Right atrium auricular region (tissue), 2 donors: ENCODE data around the gene RAB40B. TPM values are rescaled to one million over a fixed set of nuclear protein-coding genes. Genes with fewer than 3 reads are reported as not detected.

Experiments used
- DNase-seq: peaks from one replicate; pipeline ENCODE4 v3.0.0-alpha.2; 2019; ENCODE audit warnings: low spot score
- H3K27ac ChIP-seq, 2 donors: fragments of 200-600 bp; sonication (generic); 1 replicate in 1 of 2; 2 replicates in 1 of 2; pipeline ENCODE4 v1.5.1; 2016 to 2019
- H3K27me3 ChIP-seq, 2 donors: fragments of 200-600 bp; sonication (generic); one replicate each; pipeline versions ENCODE4 v1.5.1 to v1.6.0; 2017 to 2019
- H3K36me3 ChIP-seq: fragments of 200-600 bp; sonication (generic); one replicate; pipeline ENCODE4 v1.5.1; 2016
- H3K4me1 ChIP-seq, 2 donors: fragments of 200-600 bp; sonication (generic); one replicate each; pipeline versions ENCODE4 v1.5.1 to v1.6.0; 2017 to 2019
- H3K4me3 ChIP-seq, 2 donors: fragments of 200-600 bp; sonication (generic); 1 replicate in 1 of 2; 2 replicates in 1 of 2; pipeline ENCODE4 v1.5.1; 2017 to 2019; ENCODE audit warnings: mild to moderate bottlenecking in 1 of 2, moderate library complexity in 1 of 2
- H3K9me3 ChIP-seq, 2 donors: fragments of 200-600 bp; sonication (generic); one replicate each; pipeline ENCODE4 v1.5.1; 2019
- total RNA-seq, 2 donors: library from RNA; depleted of rRNA; stranded (reverse); fragments of >200 nt; gene quantifications; one replicate each; pipeline ENCODE4 v1.1.0, GENCODE V29; 2016
- TF ChIP-seq, protein P1 (sequence below), 2 donors: fragments of 200-600 bp; sonication (generic); IDR thresholded peaks; one replicate each; pipeline ENCODE4 v1.5.1; 2019; ENCODE audit warnings: antibody characterized with exemption in 2 of 2

RAB40B gene
- total RNA-seq, 2 donors from 2014 or later: 10.2 to 20.8 TPM

- peaks cover 55% of the 10 kb centered on the region for H3K36me3 ChIP-seq
- TF ChIP-seq, protein P1, sequence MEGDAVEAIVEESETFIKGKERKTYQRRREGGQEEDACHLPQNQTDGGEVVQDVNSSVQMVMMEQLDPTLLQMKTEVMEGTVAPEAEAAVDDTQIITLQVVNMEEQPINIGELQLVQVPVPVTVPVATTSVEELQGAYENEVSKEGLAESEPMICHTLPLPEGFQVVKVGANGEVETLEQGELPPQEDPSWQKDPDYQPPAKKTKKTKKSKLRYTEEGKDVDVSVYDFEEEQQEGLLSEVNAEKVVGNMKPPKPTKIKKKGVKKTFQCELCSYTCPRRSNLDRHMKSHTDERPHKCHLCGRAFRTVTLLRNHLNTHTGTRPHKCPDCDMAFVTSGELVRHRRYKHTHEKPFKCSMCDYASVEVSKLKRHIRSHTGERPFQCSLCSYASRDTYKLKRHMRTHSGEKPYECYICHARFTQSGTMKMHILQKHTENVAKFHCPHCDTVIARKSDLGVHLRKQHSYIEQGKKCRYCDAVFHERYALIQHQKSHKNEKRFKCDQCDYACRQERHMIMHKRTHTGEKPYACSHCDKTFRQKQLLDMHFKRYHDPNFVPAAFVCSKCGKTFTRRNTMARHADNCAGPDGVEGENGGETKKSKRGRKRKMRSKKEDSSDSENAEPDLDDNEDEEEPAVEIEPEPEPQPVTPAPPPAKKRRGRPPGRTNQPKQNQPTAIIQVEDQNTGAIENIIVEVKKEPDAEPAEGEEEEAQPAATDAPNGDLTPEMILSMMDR (IDR thresholded peaks at IDR 0.05): no peak
Observed at GRCh38 chr17:82615084-82616020, 83.1 kb downstream of the RAB40B start.

DNA sequence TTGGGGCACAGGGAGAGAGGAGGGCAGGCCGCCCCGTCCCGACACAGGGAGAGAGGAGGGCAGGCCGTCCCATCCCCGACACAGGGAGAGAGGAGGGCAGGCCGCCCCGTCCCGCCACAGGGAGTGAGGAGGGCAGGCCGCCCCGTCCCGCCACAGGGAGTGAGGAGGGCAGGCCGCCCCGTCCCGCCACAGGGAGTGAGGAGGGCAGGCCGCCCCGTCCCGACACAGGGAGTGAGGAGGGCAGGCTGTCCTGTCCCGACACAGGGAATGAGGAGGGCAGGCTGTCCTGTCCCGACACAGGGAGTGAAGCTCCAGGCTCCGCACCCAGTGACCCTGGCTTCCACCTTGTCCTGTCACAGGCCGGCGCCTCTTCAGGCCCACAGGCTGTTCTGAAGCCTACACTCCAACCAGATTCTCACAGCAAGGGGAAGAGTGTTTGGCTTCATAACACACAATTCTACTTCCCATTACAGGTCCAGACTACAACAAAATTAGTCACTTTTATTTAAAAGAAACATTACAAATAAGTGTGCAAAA lies 84.3 kb downstream of the RAB40B start:
- H3K4me1 ChIP-seq: peaks cover 0 to 8% of the 10 kb centered on the region in 2 donors
- no peak for DNase-seq
- H3K36me3 ChIP-seq: peaks cover 49% of the 10 kb centered on the region
- H3K4me3 ChIP-seq: no peak overlapping the region
- H3K9me3 ChIP-seq: no peaks in the 10 kb centered on the region
- H3K27ac ChIP-seq: peak overlapping the region; percentile 64 to 82
- TF ChIP-seq, protein P1 (IDR thresholded peaks at IDR 0.05): no peak
- no peaks in the 10 kb centered on the region for H3K27me3 ChIP-seq

More at GRCh38 chr17:82615084-82616020, 83.1 kb downstream of the RAB40B start:
- no peak overlapping the region for H3K4me3 ChIP-seq
- H3K27me3 ChIP-seq: no peaks in the 10 kb centered on the region
- peaks cover 0 to 8% of the 10 kb centered on the region in 2 donors for H3K4me1 ChIP-seq
- H3K9me3 ChIP-seq: no peaks in the 10 kb centered on the region
- no peak overlapping the region for H3K27ac ChIP-seq
- DNase-seq: no peak

DNA sequence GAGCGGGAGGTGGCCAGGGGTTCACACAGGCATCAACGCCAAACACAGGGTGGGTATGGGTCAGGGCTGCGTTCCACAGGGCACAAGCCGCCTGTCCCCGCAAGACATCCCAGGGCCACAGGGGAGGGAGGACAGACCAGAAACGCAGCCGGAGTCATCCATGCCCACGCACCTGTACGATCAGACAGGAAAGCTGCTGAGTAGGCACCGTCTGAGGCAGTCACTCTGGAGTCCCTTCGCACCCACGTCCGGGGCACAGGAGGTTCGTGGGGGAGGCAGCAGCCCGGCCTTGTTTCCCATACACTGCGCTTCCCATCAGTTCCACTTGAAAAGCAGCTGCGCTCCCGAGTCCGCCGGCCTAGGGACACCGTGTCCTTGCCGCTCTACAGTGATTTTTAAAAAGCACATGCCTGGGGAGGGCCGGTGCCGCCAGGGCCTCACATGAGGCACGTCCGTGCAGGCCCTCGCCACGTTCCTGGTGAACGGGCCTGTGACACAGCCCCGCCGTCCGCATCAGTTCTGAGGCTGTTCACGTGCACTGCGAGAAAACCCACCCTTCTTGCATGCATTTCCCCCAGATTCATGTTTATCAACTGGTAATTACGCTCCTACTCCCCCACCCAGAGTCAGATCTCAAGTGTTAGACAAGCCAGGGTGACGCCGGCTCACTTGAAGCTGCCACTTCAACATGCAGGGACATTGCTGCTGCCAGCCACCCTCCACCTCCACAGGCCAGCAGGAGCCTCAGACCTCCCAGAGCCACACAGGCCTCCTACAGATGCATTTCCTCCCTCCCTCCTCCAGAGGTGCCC lies 85.0 kb downstream of the RAB40B start:
- no peaks in the 10 kb centered on the region for H3K9me3 ChIP-seq
- peak overlapping the region; percentile 64 to 82 for H3K27ac ChIP-seq
- peaks cover 0 to 8% of the 10 kb centered on the region in 2 donors for H3K4me1 ChIP-seq
- TF ChIP-seq, protein P1 (IDR thresholded peaks at IDR 0.05): no peak
- H3K36me3 ChIP-seq: peaks cover 43% of the 10 kb centered on the region
- H3K27me3 ChIP-seq: no peaks in the 10 kb centered on the region
- DNase-seq: no peak
- no peak overlapping the region for H3K4me3 ChIP-seq

DNA sequence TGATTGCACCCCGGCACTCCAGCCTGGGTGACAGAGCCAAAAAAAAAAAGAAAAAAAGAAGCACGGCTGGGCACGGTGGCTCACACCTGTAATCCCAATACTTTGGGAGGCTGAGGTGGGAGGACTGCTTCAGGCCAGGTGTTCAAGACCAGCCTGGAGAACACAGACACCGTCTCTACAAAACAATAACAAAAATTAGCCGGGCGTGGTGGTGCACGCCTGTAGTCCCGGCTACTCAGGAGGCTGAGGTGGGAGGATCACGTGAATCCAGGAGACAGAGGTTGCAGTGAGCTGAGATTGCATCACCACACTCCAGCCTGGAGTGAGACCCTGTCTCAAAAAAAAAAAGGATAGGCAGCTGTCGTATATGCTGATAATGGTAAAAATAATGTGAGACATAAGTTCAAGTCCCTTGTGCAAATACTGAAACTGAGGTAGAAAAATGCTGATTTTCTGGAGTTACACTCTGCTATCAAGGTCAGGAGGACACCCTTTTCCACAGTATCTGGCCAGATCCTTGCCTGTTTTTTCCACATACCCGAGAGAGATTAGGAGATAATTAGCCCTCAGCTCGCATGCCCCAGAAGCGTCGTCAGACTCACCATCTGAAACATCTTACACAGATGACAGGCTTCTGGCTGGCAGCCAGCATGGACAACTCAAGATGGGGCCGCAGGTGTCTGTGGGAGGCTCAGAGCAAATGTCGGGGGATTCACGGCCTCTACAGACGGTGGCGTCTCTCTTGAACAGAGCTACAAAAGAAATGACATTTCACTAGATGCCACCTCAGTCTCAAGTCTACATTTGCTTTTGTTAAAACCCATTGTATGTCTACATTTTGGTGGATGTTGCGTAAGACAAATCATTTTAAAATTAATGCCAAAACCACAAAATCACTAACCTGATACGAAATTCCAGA lies 87.1 kb downstream of the RAB40B start:
- H3K36me3 ChIP-seq: peaks cover 26% of the 10 kb centered on the region
- no peak for DNase-seq

More for the DNA sequence above, 87.1 kb downstream of the RAB40B start:
- Histone ChIP-seq H3K4me1 (peaks cover 0 to 8% of the 10 kb centered on the region in 2 donors), H3K4me3 (no peak overlapping the region), H3K27me3 (no peaks in the 10 kb centered on the region), H3K27ac (peak overlapping the region in 1 of 2 donors; percentile 16), H3K9me3 (no peaks in the 10 kb centered on the region)
- TF ChIP-seq, protein P1 (IDR thresholded peaks at IDR 0.05): no peak
